ENCODE measurements around the gene PRLR. TPM values are rescaled to one million over a fixed set of nuclear protein-coding genes. Genes with fewer than 3 reads are reported as not detected.

The PRLR gene
- total and polyA plus RNA-seq, 2 of the 8 experiments (the other 6 are each of a cell fraction or from before 2014, with no cell fraction given): 0.53 to 2.5 TPM

GRCh38 chr5:35083150-35083549, 147.1 kb downstream of the PRLR start (continued):
- TF ChIP-seq USF2 (IDR thresholded peaks at IDR 0.05; ENCODE audit: low read length) (no peak), JUND (IDR thresholded peaks at IDR 0.05; ENCODE audit: low read length) (no peak), CTBP2 (IDR thresholded peaks at IDR 0.05; ENCODE audit: borderline replicate concordance, insufficient read depth, insufficient read length, low read length) (no peak), TEAD4 (IDR thresholded peaks at IDR 0.05; ENCODE audit: low read depth, low read length) (no peak), EGR1 (IDR thresholded peaks at IDR 0.05; ENCODE audit: borderline replicate concordance, low read depth, low read length) (no peak), RNF2 (IDR thresholded peaks at IDR 0.05; ENCODE audit: borderline replicate concordance, low read depth, low read length, missing control alignments, poor library complexity, severe bottlenecking) (no peak), YY1 (IDR thresholded peaks at IDR 0.05; ENCODE audit: low read depth, low read length) (no peak), KDM1A (IDR thresholded peaks at IDR 0.05; ENCODE audit: borderline replicate concordance, low read length) (no peak), SIX5 (IDR thresholded peaks at IDR 0.05; ENCODE audit: low read depth, low read length) (no peak), GABPA (IDR thresholded peaks at IDR 0.05; ENCODE audit: borderline replicate concordance, insufficient read depth, low read length) (no peak)
